K562 (cell line): ENCODE data around the gene SESN2. TPM values are rescaled to one million over a fixed set of nuclear protein-coding genes. Genes with fewer than 3 reads are reported as not detected.
A peak's percentile ranks its signal among the peaks of the same experiment; 100 is the strongest.

Experiments used
- BRCA1 ChIP-seq, 2 experiments: fragments of 450-650 bp in 1 of 2; sonication (generic) in 1 of 2; formaldehyde crosslinking in 1 of 2; IDR thresholded peaks; 2 replicates each; pipeline versions ENCODE4 v1.5.0 to v1.6.1; 2017 to 2020; ENCODE audit warnings: mild to moderate bottlenecking in 1 of 2, missing genetic modification reagents in 1 of 2
- CBFA2T2 ChIP-seq: fragments of 450-650 bp; conservative IDR thresholded peaks from 2 replicates; pipeline ENCODE4 v1.6.1; 2017; ENCODE audit warnings: mild to moderate bottlenecking
- EP300 ChIP-seq: IDR thresholded peaks from 2 replicates; pipeline ENCODE4 v1.6.1; 2012; ENCODE audit warnings: low read length, improper control_type of control experiment
- GABPB2 ChIP-seq: fragments of 250-450 bp; sonication (Bioruptor Pico); conservative IDR thresholded peaks from 2 replicates; pipeline ENCODE4 v1.5.1; 2021; ENCODE audit warnings: mild to moderate bottlenecking
- MTA2 ChIP-seq: fragments of 450-650 bp; IDR thresholded peaks from 2 replicates; pipeline ENCODE4 v1.6.1; 2016; ENCODE audit warnings: low read depth
- TAF7 ChIP-seq: fragments of 450-650 bp; IDR thresholded peaks from 2 replicates; pipeline ENCODE4 v1.6.1; 2016; ENCODE audit warnings: missing genetic modification characterization, missing compliant biosample characterization
- TBP ChIP-seq: optimal IDR thresholded peaks from 2 replicates; pipeline ENCODE3; 2011; ENCODE audit warnings: low read depth, low read length, improper control_type of control experiment
- ZFP36 ChIP-seq: fragments of 150-350 bp; IDR thresholded peaks from 2 replicates; pipeline ENCODE4 v1.6.1; 2018; ENCODE audit warnings: low read length, low read depth; ENCODE audit not compliant: partially characterized antibody
- ZFPM2 ChIP-seq: fragments of 250-450 bp; sonication (Bioruptor Pico); IDR thresholded peaks from 2 replicates; pipeline ENCODE4 v1.5.1; 2022; ENCODE audit warnings: mild to moderate bottlenecking
- ZKSCAN1 ChIP-seq: fragments of 150-350 bp; IDR thresholded peaks from 2 replicates; pipeline ENCODE4 v1.6.1; 2016; ENCODE audit warnings: low read depth, low read length
- ZNF12 ChIP-seq: sonication (generic); formaldehyde crosslinking; IDR thresholded peaks from 2 replicates; pipeline ENCODE4 v1.4.0; 2020; ENCODE audit warnings: mild to moderate bottlenecking, missing genetic modification reagents
- ZNF589 ChIP-seq: fragments of 200-800 bp; sonication (Bioruptor generic); IDR thresholded peaks from 2 replicates; pipeline ENCODE4 v1.6.1; 2016; ENCODE audit warnings: low read depth, missing genetic modification characterization, missing compliant biosample characterization
- polyA plus RNA-seq, 8 experiments: library from polyadenylated mRNA; depleted of rRNA in 4 of 8; stranded (reverse) in 5 of 8; unstranded in 3 of 8; fragments of >200 nt; fragmentation: Nextera tagmentation in 2 of 8; fragmentation: Illumina TruSeq in 1 of 8; extraction: Ambion mirVana in 2 of 8; extraction: Trizol in 1 of 8; gene quantifications; 2 replicates each; pipeline versions ENCODE4 v1.2.1 to v1.2.3, GENCODE V29; 2011 to 2014; ENCODE audit warnings: inconsistent platforms in 1 of 8, missing spikeins in 1 of 8
- total RNA-seq, 7 experiments: library from RNA; depleted of rRNA in 6 of 7; stranded (reverse); fragments of >200 nt in 6 of 7; fragmentation: Illumina TruSeq in 2 of 7; extraction: Trizol in 2 of 7; gene quantifications; 2 replicates each; pipeline versions ENCODE4 v1.2.1 to v1.2.3, GENCODE V29; 2011 to 2021; ENCODE audit warnings: low replicate concordance in 1 of 7
- TF ChIP-seq, protein P1 (sequence below), 2 experiments: fragments of 250-450 bp in 1 of 2; fragments of 450-650 bp in 1 of 2; sonication (Bioruptor Pico) in 1 of 2; IDR thresholded peaks; 2 replicates each; pipeline versions ENCODE4 v1.6.1 to v1.8.0; 2016 to 2021; ENCODE audit warnings: mild to moderate bottlenecking in 2 of 2, moderate library complexity in 2 of 2, missing compliant biosample characterization in 1 of 2, missing genetic modification characterization in 1 of 2
- TF ChIP-seq, protein P2 (sequence below): conservative IDR thresholded peaks from 2 replicates; pipeline ENCODE4 v1.6.1; 2011; ENCODE audit warnings: low read depth, mild to moderate bottlenecking, low read length; ENCODE audit not compliant: control insufficient read depth
- TF ChIP-seq, protein P3 (sequence below): fragments of 450-650 bp; IDR thresholded peaks from one replicate; pipeline ENCODE4 v1.6.1; 2018; ENCODE audit warnings: mild to moderate bottlenecking, moderate library complexity; ENCODE audit not compliant: partially characterized antibody
- TF ChIP-seq, protein P4 (sequence below), 2 experiments: fragments of 450-650 bp in 1 of 2; sonication (generic) in 1 of 2; formaldehyde crosslinking in 1 of 2; IDR thresholded peaks in 1 of 2; conservative IDR thresholded peaks in 1 of 2; 2 replicates each; pipeline versions ENCODE4 v1.6.1 to v1.8.1; 2016 to 2023; ENCODE audit warnings: mild to moderate bottlenecking in 2 of 2, moderate library complexity in 2 of 2, inconsistent platforms in 1 of 2, missing genetic modification reagents in 1 of 2
- TF ChIP-seq, protein P5 (sequence below): IDR thresholded peaks from 2 replicates; pipeline ENCODE4 v1.6.1; 2016; ENCODE audit warnings: missing genetic modification characterization, missing compliant biosample characterization
- TF ChIP-seq, protein P6 (sequence below): sonication (generic); formaldehyde crosslinking; IDR thresholded peaks from 2 replicates; pipeline ENCODE4 v1.8.0; 2022; ENCODE audit warnings: mild to moderate bottlenecking, missing genetic modification reagents
- TF ChIP-seq, protein P7 (sequence below): fragments of 250-450 bp; sonication (Bioruptor Pico); IDR thresholded peaks from 2 replicates; pipeline ENCODE4 v1.8.0; 2022; ENCODE audit warnings: moderate library complexity, mild to moderate bottlenecking, inconsistent platforms

SESN2 gene
- total and polyA plus RNA-seq, 9 of the 15 experiments (the other 6 are each of a cell fraction or from before 2014, with no cell fraction given) = 3.7 to 71.3 (median 16.8) TPM

DNA sequence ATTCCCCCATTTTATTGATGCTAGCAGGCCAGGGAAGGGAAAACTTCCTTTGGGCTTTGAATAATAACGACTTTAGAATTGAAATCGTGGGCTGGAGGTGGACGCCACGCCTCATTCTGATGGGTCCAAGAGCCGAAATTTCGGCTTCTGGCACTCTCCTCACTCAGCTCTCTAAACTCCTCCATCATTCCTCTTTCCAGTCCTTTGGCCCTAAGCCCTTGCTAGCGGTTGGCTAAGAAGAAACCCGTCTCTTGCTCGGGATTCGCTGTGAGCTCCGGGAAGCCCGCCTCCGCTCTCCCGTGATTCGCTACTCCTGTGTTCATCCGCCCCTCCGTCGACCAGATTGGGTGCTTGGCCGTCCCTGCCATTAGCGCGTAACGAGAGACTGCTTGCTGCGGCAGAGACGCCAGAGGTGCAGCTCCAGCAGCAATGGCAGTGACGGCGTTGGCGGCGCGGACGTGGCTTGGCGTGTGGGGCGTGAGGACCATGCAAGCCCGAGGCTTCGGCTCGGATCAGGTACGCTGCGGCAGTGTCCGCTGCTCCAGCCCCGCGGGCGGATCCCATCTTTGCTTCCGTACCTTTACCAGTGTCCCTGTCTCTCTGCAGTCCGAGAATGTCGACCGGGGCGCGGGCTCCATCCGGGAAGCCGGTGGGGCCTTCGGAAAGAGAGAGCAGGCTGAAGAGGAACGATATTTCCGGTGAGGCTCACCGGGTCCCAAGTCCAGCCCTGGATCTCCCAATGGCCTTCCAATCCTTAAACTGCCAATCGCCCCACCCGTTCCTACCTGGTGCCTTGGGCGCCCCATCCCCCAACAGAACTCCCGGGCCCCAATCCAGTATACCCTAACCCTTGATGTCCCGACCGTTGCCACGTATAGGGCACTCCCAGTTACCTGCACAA is 23.3 kb upstream of the SESN2 start, which contains the start of gene ATP5IF1 (continued):
- TF ChIP-seq BRCA1 (IDR thresholded peaks at IDR 0.05) (no peak), BRCA1 (CRISPR knock-in tag; IDR thresholded peaks at IDR 0.05) (0 out of 2 replicates have a peak, but pooled peaks have one; percentile 86), GABPB2 (CRISPR knock-in tag) (no peak), EP300 (0 out of 2 replicates have a peak, but pooled peaks have one; percentile 20), ZNF12 (CRISPR knock-in tag) (peak; percentile 75; the same call in 1 of the 2 replicates), CBFA2T2 (no peak), ZFP36 (peak; percentile 2), ZNF589 (no peak), ZKSCAN1 (no peak; the same call in 1 of the 2 replicates), TAF7 (tag) (peak; percentile 81), TBP (peak; percentile 93), ZFPM2 (CRISPR knock-in tag) (no peak), MTA2 (no peak)
- TF ChIP-seq, protein P1, sequence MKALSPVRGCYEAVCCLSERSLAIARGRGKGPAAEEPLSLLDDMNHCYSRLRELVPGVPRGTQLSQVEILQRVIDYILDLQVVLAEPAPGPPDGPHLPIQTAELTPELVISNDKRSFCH (CRISPR knock-in tag; IDR thresholded peaks at IDR 0.05) = no peak
- TF ChIP-seq, protein P1 (tag; IDR thresholded peaks at IDR 0.05) = no peak
- TF ChIP-seq, protein P2, sequence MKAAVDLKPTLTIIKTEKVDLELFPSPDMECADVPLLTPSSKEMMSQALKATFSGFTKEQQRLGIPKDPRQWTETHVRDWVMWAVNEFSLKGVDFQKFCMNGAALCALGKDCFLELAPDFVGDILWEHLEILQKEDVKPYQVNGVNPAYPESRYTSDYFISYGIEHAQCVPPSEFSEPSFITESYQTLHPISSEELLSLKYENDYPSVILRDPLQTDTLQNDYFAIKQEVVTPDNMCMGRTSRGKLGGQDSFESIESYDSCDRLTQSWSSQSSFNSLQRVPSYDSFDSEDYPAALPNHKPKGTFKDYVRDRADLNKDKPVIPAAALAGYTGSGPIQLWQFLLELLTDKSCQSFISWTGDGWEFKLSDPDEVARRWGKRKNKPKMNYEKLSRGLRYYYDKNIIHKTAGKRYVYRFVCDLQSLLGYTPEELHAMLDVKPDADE = peak; percentile 73; the same call in 1 of the 2 replicates
- TF ChIP-seq, protein P3, sequence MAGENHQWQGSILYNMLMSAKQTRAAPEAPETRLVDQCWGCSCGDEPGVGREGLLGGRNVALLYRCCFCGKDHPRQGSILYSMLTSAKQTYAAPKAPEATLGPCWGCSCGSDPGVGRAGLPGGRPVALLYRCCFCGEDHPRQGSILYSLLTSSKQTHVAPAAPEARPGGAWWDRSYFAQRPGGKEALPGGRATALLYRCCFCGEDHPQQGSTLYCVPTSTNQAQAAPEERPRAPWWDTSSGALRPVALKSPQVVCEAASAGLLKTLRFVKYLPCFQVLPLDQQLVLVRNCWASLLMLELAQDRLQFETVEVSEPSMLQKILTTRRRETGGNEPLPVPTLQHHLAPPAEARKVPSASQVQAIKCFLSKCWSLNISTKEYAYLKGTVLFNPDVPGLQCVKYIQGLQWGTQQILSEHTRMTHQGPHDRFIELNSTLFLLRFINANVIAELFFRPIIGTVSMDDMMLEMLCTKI = no peak
- TF ChIP-seq, protein P4, sequence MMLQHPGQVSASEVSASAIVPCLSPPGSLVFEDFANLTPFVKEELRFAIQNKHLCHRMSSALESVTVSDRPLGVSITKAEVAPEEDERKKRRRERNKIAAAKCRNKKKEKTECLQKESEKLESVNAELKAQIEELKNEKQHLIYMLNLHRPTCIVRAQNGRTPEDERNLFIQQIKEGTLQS (IDR thresholded peaks at IDR 0.05) = no peak
- TF ChIP-seq, protein P4 (CRISPR knock-in tag; conservative IDR thresholded peaks at IDR 0.05) = no peak
- TF ChIP-seq, protein P5, sequence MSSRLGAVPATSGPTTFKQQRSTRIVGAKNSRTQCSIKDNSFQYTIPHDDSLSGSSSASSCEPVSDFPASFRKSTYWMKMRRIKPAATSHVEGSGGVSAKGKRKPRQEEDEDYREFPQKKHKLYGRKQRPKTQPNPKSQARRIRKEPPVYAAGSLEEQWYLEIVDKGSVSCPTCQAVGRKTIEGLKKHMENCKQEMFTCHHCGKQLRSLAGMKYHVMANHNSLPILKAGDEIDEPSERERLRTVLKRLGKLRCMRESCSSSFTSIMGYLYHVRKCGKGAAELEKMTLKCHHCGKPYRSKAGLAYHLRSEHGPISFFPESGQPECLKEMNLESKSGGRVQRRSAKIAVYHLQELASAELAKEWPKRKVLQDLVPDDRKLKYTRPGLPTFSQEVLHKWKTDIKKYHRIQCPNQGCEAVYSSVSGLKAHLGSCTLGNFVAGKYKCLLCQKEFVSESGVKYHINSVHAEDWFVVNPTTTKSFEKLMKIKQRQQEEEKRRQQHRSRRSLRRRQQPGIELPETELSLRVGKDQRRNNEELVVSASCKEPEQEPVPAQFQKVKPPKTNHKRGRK (tag) = no peak
- TF ChIP-seq, protein P6, sequence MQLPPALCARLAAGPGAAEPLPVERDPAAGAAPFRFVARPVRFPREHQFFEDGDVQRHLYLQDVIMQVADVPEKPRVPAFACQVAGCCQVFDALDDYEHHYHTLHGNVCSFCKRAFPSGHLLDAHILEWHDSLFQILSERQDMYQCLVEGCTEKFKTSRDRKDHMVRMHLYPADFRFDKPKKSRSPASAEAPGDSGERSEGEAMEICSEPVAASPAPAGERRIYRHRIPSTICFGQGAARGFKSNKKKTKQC (CRISPR knock-in tag) = 0 out of 2 replicates have a peak, but pooled peaks have one; percentile 43
- TF ChIP-seq, protein P7, sequence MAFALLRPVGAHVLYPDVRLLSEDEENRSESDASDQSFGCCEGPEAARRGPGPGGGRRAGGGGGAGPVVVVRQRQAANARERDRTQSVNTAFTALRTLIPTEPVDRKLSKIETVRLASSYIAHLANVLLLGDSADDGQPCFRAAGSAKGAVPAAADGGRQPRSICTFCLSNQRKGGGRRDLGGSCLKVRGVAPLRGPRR (CRISPR knock-in tag) = no peak
